HL-60/S4 treated with retinoic acid at 250 ng/mL for 4 days and 3 days (cell line): ENCODE measurements around the gene PDK1.
"Not testable (repeated sequence)": the region's sequence is repeated elsewhere in the genome, so short reads cannot be mapped to it uniquely, and the experiment has no call there.

ENCODE experiments used
- in situ Hi-C: fragments of 300-500 bp; cut with MboI; formaldehyde crosslinking; loops from 2 replicates; pipeline ENCODE4 v1.7.0; 2022; ENCODE audit warnings: low sequenced_read_pairs

Gene PDK1

DNA sequence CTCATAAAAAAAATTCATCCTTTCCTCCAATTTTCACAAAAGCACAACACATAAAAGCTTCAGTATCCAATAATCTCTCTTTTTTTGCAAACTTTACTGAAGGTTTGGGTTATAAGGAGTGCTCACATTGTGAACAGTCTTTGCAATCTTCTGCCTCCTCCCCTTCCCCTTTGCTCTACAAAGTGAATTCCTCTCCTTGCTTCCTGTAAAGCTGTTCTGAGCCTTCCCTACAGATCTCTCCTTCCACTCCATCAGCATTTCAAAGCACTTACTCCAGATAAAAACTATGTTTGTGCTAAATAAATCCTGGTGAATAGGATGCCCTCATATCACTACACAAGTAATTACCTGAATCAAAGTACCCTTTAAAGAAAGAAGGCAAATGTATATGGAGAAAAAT is 4.6 kb upstream of the PDK1 start:
- in situ Hi-C loops, result no loop called here

DNA sequence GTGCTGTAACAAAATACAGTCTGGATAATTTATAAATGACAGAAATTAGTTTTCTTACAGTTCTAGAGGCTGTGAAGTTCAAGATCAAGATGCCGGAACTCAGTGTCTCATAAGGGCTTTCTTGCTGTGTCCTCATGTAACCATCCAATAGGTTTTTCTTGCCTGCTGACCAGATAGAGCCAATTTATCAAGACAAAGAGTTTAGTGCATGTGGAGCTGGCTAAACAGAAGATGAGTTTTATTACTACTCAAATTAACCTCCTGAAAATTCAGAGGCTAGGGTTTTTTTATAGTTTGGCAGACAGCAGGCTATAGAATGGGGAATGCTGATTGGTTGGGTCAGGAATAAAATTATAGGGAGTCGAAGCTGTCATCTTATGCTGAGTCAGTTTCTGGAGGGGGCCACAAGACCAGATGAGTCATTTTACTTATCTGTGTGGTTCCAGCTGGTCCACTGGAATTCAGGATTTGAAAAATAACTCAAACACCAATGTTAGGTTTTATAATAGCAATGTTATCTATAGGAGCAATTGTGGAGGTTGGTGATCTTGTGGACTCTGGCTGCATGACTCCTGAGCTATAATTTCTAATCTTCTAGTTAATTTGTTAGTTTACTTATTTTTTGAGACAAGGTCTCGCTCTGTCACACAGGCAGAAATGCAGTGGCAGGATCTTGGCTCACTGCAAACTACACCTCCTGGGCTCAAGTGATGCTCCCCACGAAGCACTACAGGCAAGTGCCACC is 3.2 kb upstream of the PDK1 start:
- in situ Hi-C loops, result no loop called here

- in situ Hi-C loops, result no loop called here
Observed at GRCh38 chr2:172554352-172555271, 1.3 kb upstream of the PDK1 start.

DNA sequence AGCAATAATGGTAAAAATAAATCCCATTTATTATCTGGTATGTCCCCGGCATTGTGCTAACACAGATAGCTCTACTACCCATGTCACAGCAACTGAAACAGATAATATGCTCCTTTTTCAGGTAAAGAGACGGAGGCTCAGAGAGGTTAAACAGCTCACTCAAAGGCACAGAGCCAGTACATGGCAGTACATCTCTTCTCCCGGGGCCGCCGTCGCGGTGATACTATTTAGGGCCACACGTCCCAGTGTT is 693 bp upstream of the PDK1 start:
- in situ Hi-C loops, result no loop called here

- in situ Hi-C loops, result no loop called here
Observed at GRCh38 chr2:172556284-172557033, 569 bp downstream of the PDK1 start.

GRCh38 chr2:172558372-172558771 is 2.5 kb downstream of the PDK1 start:
- in situ Hi-C loops, result no loop called here

DNA sequence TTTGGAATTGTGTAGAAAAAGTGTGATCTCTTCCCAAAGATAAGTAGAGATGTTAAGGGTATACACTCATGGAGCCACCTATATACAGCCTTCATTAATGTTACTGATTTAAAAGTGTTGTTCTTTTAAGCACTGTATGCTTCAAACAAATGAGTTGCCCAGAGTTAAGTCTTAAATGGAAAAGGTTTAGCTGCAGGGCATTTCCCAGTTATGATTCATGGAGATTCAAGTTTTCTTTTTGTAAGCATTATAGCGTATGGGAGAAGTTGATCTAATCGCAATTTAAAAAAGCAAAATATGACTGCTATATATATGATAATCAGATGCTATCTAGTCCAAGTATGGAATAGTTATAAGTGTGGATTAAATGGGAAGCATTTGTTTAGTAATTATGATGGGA is 4.8 kb downstream of the PDK1 start:
- in situ Hi-C loops, result no loop called here

GRCh38 chr2:172561270-172561669 is 5.4 kb downstream of the PDK1 start:
- in situ Hi-C loops, result no loop called here

DNA sequence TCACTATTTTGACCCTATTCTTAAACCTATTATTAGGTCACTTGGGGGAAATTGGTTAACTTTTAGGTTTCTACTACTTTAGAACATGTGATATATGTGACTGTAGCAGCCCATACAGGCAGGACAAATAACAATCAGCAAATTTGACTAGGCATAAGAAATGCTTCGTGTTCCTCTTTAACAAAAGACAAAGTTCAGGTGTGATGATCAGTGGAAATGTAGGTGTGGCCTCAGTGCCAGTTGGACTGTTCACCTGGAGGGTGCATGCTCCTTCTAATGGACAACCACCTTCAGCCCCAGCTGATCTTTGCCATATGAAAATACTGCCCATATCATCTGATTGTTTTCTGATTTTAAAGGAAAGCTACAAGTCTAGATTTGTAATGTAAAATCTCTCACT is 6.4 kb downstream of the PDK1 start:
- in situ Hi-C loops, result no loop called here

DNA sequence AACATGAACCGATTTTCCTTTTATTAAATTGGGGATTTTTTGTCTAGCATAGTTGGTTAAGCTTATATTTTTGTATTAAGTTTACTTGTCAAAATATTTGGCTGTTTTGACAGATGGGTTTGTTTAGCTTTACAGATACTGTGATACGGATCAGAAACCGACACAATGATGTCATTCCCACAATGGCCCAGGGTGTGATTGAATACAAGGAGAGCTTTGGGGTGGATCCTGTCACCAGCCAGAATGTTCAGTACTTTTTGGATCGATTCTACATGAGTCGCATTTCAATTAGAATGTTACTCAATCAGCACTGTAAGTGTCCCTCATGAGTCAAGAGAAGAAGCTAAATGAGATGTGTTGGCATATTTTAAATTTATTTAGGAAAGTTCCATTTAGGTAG is 8.5 kb downstream of the PDK1 start:
- in situ Hi-C loops, result no loop called here

DNA sequence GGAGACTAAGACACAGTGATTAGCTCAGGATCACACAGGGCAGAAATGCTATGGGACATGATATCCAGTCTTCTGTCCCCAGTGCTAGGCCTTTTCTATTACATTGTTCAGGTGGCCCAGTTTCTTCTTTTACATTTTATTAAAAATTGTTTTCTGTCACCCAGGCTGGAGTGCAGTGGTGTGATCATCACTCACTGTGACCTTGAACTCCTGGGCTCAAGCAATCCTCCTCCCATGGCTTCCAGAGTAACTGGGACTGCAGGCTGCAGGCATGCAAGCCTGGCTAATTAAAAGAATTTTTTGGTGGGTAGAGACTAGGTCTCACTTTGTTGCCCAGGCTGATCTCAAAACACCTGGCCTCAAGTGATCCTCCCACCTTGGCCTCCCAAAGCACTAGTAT is 15.4 kb downstream of the PDK1 start:
- in situ Hi-C loops, result no loop called here

DNA sequence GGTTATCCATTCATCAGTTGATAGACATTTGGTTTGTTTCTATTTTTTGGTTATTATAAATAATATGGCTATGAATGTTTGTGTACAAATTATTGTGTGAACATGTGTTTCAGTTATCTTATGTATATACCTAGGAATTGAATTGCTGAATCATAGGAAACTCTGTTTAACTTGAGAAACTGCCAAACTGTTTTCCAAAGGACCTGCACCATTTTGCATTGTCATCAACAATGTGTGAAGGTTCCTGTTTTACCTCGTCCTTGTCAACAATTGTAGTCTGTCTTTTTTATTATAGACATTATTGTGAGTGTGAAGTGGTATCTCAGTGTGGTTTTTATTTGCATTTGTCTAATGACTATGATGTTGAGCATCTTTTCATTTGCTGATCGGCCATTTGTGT is 17.1 kb downstream of the PDK1 start:
- in situ Hi-C loops, result no loop called here

- in situ Hi-C loops, result no loop called here
Observed at GRCh38 chr2:172574965-172575364, 19.1 kb downstream of the PDK1 start.

- in situ Hi-C loops, result no loop called here
Observed at GRCh38 chr2:172578054-172578453, 22.2 kb downstream of the PDK1 start.

GRCh38 chr2:172578860-172579512 is 23.1 kb downstream of the PDK1 start:
- in situ Hi-C loops, result no loop called here

DNA sequence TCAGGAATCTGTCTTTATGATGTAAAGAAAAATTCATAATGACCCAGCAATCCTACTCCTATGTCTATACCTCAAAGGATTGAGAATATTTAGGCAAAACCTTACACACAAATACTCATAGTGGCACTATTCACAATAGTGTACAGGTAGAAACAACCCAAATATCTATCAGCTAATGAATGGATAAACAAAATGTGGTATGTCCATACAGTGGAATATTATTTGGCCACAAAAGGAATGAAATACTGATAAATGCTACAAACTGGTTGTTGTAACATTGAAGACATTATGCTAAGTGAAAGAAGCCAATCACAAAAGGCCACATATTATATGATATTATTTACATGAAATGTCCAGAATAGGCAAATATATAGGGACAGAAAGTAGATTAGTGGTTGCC is 24.7 kb downstream of the PDK1 start:
- in situ Hi-C loops, result no loop called here

DNA sequence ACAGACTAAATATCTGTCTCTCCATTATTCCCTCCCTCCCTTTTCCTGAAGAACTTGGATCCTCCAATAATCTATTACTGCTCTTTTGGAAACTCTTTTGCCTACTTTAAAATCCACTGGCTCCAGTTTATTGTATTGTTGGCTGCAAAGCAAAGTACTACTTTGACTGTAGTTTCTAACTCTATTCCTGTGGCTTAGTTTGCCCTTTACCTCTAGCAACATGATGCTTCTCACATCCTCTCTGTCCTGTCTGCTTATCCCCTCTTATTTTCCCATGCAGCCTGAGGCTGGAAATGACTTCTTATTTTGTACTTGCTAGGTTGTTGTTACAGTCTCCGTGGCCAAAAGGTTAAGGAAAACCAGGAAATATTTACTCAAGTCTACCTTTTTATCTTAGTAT is 26.8 kb downstream of the PDK1 start:
- in situ Hi-C loops, result no loop called here

DNA sequence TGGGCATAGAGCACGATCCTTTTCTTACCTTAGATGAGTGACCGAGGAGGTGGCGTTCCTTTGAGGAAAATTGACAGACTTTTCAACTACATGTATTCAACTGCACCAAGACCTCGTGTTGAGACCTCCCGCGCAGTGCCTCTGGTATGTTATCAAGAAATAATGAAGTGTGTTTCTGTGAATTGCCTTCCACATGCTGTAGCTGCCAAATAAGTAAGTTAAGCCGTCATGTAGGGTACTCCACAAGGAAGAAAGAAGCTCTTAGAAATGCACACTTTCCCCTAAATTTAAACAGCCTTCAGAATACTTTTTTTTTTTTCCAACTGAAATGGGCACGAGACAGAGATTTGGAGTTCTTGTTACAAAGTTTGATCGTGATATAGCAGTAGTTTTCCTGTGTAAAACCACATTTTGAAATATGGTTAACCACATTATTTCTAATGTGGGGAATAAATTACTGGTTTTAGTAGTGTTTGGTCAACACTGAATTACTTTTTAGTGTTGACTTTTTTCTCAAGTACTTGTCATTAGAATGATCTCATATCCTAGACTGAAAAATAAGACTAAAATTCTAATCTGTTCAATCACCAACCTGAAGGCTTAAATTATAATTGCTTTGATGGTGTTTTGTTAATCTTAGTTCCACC is 30.5 kb downstream of the PDK1 start:
- in situ Hi-C loops, result no loop called here

GRCh38 chr2:172587231-172587630 is 31.3 kb downstream of the PDK1 start:
- in situ Hi-C loops, result not testable (repeated sequence)

DNA sequence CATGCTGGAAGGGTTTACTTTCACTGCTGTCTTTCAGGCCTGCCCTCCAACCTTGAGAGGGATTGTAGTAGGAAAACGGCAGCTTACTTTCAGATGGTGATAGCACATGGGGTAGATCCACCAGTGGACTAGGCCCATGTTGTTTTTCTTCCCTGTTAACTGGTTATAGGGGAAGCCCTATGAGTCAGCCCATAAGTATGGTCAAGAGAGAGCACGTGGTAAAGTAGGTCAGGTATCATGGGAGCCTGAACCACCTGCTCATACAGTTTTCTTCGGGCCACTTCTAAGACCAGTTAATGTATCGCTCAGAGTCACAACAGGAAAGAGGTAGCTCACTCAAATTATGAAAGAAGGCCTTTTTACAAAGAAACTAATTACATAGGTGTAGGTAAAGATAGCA is 33.0 kb downstream of the PDK1 start:
- in situ Hi-C loops, result no loop called here

DNA sequence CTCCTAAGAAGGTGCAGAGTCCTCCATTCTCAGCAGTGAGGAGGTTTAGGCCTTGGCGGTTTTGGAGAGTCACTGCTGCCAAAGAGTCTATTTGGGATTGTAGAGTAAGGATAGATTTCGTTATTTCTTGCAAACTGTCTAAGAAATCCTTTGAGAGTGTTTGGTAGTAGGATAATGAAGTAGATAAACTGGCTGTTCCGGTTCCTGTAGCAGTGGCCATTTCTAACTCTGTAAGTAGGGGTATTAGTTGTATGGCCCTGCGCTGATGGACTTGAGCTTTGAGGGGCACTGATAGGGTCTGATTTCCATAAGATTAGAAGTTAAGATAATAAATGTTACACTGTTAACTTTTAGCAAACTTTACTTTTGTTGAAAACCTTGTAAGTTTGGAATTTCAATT is 35.5 kb downstream of the PDK1 start:
- in situ Hi-C loops, result not testable (repeated sequence)
